Measurements from ENCODE around the gene H1-8.

H1-8 gene

DNA sequence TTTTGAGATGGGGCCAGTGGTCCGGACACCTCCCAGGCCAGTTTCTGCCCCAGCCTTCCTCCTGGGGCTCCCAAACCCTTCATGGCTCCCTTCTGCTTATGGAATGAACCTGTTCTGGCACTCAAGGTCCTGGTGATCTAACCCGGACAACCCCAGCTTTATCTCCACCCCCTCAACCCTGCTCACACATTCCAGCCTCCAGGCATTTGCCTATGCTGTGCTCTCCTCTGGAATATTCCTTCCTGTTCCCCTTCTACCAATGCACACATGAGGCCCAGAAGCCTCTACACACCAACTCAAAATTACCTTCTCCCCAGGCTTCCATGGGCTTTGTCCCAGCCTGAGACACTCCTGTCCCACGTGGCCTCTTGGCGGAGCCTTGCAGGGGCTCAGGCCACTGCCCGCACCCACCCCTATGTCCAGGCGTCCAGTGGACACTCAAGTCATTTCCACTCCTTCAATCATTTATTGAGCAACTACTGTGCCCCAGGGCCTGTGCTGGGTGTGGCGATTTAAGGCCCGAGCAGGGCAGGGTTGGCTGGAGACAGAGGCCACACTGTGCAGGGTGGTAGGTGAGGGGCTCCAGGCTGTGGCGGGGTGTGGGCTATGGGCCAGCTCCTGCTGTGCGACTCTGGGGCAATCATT, 44.7 kb downstream of the H1-8 start:
- DNase-seq (ENCODE audit: low read depth), result no peak
- H3K4me3 ChIP-seq (ENCODE audit: low read depth, low read length), result no peak overlapping the region
- TF ChIP-seq CTCF (IDR thresholded peaks at IDR 0.05; ENCODE audit: control insufficient read depth, extremely low read depth, insufficient read depth), result no peak

- no peak for DNase-seq (ENCODE audit: low read depth)
- H3K4me3 ChIP-seq (ENCODE audit: low read depth, low read length), result no peak overlapping the region
- no peak for TF ChIP-seq CTCF (IDR thresholded peaks at IDR 0.05; ENCODE audit: control insufficient read depth, extremely low read depth, insufficient read depth)
These were observed 47.2 kb downstream of the H1-8 start for GRCh38 chr3:129590215-129590614.

DNA sequence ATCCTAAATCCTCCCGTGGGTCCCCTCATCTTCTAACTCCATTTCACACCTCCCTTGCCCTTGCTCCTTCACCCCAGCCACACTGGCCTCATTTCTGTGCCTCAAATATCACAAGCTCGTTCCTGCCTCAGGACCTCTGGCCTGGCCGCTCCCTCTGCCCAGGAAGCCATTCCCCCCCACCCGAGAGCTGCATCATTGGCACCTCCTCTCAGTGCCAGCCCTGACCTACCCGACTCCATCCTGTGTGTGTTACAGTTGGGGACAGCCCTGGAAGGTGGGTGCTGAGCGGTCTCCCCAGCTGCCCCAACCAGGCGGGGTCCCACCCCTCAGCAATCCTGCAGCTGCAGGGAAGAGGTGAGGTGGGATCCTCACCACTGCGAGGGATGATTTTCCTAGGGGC, 49.0 kb downstream of the H1-8 start:
- DNase-seq (ENCODE audit: low read depth), result no peak
- H3K4me3 ChIP-seq (ENCODE audit: low read depth, low read length), result no peak overlapping the region
- no peak for TF ChIP-seq CTCF (IDR thresholded peaks at IDR 0.05; ENCODE audit: control insufficient read depth, extremely low read depth, insufficient read depth)

GRCh38 chr3:129592381-129593131, 49.6 kb downstream of the H1-8 start:
- no peak overlapping the region for H3K4me3 ChIP-seq (ENCODE audit: low read depth, low read length)
- no peak for TF ChIP-seq CTCF (IDR thresholded peaks at IDR 0.05; ENCODE audit: control insufficient read depth, extremely low read depth, insufficient read depth)
- DNase-seq (ENCODE audit: low read depth), result no peak

GRCh38 chr3:129593230-129593594, 50.2 kb downstream of the H1-8 start:
- DNase-seq (ENCODE audit: low read depth), result no peak
- peak; percentile 17; the same call in 1 of the 2 replicates for TF ChIP-seq CTCF (IDR thresholded peaks at IDR 0.05; ENCODE audit: control insufficient read depth, extremely low read depth, insufficient read depth)
- H3K4me3 ChIP-seq (ENCODE audit: low read depth, low read length), result no peak overlapping the region

- DNase-seq (ENCODE audit: low read depth), result no peak
- no peak overlapping the region for H3K4me3 ChIP-seq (ENCODE audit: low read depth, low read length)
- TF ChIP-seq CTCF (IDR thresholded peaks at IDR 0.05; ENCODE audit: control insufficient read depth, extremely low read depth, insufficient read depth), result no peak
These were observed 50.8 kb downstream of the H1-8 start for GRCh38 chr3:129593595-129594339.

Data from LNCaP clone FGC (cell line).